Frontal cortex (tissue), 4 donors: Measurements from ENCODE around the gene SLC38A1. TPM values are rescaled to one million over a fixed set of nuclear protein-coding genes. Genes with fewer than 3 reads are reported as not detected.
"Not testable (repeated sequence)": the region's sequence is repeated elsewhere in the genome, so short reads cannot be mapped to it uniquely, and the experiment has no call there.

ENCODE experiments used
- DNase-seq, 2 donors: peaks; one replicate each; pipeline ENCODE4 v3.0.0; 2012; ENCODE audit warnings: low spot score in 2 of 2
- FAIRE-seq: peaks from 2 replicates; lab custom pipeline; 2012; peaks lifted over from hg19 to GRCh38; lab: Jason Lieb, UNC
- total RNA-seq: library from RNA; depleted of rRNA; stranded (reverse); fragments of >200 nt; gene quantifications from one replicate; pipeline ENCODE4 v1.2.3, GENCODE V29; 2014
- donor health status: control.
- donor health status: control.
- donor health status: control.

SLC38A1 gene
- 269 TPM for total RNA-seq

GRCh38 chr12:46268583-46269428, at the start of gene SLC38A1:
Gene SLC38A1, minus strand, starts transcription at chr12:46269043. Its CDS starts 29,243 bp downstream, at chr12:46239800.
- FAIRE-seq (no peak), DNase-seq (peak; percentile 70 to 76)

DNA sequence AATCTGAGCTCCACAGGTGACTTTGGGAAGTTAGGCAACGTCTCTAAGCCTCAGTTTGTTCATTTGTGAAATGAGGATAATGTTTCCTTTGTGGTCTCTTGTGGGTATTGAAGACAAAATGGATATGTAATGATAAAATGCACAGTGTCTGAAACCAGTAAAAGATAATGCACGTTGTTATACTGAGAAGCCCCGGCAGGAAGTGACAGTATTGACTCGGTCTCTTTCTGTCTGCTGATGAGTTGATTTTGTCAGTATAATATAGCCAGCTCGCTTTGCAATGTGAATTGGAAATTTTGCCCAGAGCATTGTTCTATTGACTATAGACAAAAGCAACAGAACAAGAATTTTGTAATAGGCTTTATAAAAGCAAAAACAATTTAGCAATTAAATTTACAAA, 49.2 kb upstream of the SLC38A1 start:
- FAIRE-seq = no peak
- no peak for DNase-seq

DNA sequence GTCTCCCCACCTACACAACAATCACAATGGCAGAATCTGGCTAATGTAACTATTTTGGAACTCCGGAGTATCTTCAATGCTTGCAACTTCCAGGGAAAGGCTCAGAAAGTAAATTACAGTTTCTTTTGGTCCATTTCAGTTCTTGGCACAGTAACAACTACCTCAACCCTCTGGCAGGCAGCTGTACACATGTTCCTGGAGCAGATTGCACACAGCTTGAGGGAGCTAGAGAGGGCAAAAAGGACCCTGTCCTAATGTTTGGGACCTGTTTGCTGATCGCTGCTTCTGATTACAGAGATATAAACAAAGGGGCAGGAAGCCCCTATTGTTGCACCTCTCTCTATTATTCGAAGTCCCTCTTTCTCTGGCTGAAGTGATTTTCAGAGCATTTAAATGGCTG, 35.2 kb upstream of the SLC38A1 start:
- no peak for DNase-seq
- FAIRE-seq = no peak

- no peak for FAIRE-seq
- no peak for DNase-seq
These were observed 34.3 kb upstream of the SLC38A1 start for GRCh38 chr12:46303039-46303666.

- DNase-seq (no peak), FAIRE-seq (no peak)
These were observed 32.1 kb upstream of the SLC38A1 start for GRCh38 chr12:46300910-46301309.

- FAIRE-seq (no peak), DNase-seq (no peak)
These were observed 31.0 kb upstream of the SLC38A1 start for GRCh38 chr12:46299851-46300250.

- DNase-seq = no peak
- no peak for FAIRE-seq
These were observed 29.4 kb upstream of the SLC38A1 start for GRCh38 chr12:46298261-46298660.

- no peak for FAIRE-seq
- DNase-seq = no peak
These were observed 28.0 kb upstream of the SLC38A1 start for GRCh38 chr12:46296822-46297221.

GRCh38 chr12:46292754-46293402, 24.0 kb upstream of the SLC38A1 start:
- FAIRE-seq (no peak), DNase-seq (no peak)

- FAIRE-seq, DNase-seq: not testable (repeated sequence)
These were observed 23.1 kb upstream of the SLC38A1 start for GRCh38 chr12:46291953-46292352.

DNA sequence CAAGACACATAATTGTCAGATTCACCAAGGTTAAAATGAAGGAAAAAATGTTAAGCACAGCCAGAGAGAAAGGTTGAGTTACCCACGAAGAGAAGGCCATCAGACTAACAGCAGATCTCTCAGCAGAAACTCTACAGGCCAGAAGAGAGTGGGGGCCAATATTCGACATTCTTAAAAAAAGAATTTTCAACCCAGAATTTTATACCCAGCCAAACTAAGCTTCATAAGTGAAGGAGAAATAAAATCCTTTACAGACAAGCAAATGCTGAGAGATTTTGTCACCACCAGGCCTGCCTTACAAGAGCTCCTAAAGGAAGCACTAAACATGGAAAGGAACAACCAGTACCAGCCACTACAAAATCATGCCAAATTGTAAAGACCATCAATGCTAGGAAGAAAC, 16.3 kb upstream of the SLC38A1 start:
- not testable (repeated sequence) for DNase-seq, FAIRE-seq

DNA sequence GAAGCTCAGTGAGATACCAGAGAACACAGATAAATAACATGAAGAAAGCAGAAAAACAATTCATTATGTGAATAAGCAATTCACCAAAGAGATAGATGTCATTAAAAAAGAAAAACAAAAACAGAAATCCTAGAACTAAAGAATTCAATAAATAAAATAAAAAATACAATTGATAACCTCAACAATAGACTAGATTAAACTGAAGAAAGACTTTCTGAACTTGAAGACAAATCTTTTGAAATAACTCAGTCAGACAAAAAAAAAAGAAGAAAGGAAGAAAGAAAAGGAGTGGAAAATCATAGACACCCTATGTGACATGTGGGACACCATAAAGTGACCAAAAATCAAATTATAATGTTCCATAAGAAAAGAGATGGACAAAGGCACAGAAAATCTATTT, 14.0 kb upstream of the SLC38A1 start:
- DNase-seq (no peak), FAIRE-seq (peak; percentile 55)

DNA sequence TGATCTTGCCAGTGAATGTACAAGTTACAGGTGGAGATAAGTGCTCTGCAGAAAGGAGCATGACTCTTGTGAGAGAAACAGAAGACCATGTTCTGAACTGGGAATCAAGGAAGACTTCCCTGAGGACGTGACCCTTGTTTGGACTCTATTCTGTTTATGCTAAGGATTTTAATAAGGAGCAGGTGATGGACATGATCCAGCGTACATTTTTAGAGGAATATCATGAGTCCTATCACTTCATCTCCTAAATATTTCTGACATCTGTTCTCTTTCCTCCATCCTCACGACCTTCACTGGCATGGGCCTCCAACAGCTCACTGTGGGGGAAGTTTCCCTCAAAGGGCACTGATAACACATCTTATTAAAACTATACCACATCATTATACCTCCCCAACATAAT, 7.9 kb upstream of the SLC38A1 start:
- no peak for DNase-seq
- no peak for FAIRE-seq

DNA sequence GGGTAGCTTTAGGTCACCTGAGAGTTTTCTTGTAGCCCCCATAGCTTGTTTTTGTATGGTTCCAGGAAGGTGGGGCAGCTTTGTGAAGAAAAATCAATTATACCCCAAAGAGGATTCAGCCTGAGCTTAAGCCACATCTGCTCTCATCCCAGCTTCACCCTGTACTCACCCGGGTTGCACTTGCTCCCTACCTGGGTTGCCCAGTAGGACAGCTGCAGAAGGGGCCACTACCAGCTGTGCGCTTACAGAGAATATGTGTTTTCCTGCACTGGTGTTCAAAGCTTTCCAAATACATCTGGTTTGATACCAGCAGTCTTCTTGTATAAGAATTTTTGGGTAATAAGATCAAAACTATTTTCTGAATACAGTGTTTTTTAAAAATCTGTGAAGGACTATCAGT, 3.0 kb upstream of the SLC38A1 start:
- no peak for FAIRE-seq
- no peak for DNase-seq

DNA sequence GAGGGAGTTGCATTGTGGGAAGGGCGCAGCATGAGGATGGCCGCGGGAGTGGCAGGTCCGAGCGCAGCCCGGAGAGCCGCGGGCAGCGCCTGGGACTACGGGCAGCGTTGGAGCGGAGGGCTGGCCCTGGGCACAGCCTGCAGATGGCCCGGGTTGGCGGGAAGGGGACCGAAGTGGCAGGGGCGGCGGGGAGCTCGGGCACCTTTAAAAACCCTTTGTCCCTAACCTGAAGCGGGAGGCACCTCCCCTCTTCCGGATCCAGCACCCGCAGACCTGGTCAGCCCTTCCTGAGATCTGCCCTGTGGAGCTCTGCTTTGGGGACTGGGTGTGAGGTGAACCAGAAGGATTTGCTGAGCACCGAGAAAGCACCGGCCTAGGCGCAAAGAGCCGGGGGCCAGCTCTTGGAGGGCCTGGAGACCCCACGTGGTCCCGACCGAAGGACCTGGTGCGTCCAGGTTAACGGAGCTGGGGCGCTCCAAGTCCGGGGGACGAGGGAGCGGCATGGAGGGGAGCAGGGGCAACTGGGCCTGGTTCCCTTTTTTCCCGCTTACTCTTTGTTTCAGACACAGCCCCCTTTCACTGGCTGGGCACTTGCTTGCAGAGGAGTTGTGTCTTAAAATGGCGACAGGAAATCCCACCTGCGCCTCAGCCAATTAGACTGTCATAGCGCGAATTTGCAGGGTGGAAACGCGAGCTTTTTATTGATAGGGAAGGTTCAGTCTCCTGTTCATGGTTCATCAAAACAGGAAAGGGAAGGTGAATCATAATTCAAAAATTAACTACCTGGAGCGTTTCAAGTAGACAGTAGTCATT, 792 bp upstream of the SLC38A1 start:
- DNase-seq (peak in 1 of 2 donors; percentile 16), FAIRE-seq (no peak)

GRCh38 chr12:46267825-46268582, 839 bp downstream of the SLC38A1 start:
- FAIRE-seq (no peak), DNase-seq (peak in 1 of 2 donors; percentile 16)

DNA sequence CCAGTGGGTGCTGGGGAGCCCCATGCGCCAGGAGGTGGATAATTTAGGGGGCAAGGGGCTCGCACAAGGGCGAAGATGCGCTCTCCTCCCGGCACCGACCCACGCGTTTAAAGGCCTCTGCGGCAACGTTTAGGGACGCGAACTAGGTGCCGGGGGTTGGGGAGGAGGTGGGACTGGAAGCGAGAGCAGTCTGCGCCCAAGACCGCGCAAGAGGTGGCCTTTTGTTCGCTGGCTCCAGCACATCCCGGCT, 1.3 kb downstream of the SLC38A1 start:
- FAIRE-seq (no peak), DNase-seq (no peak)

DNA sequence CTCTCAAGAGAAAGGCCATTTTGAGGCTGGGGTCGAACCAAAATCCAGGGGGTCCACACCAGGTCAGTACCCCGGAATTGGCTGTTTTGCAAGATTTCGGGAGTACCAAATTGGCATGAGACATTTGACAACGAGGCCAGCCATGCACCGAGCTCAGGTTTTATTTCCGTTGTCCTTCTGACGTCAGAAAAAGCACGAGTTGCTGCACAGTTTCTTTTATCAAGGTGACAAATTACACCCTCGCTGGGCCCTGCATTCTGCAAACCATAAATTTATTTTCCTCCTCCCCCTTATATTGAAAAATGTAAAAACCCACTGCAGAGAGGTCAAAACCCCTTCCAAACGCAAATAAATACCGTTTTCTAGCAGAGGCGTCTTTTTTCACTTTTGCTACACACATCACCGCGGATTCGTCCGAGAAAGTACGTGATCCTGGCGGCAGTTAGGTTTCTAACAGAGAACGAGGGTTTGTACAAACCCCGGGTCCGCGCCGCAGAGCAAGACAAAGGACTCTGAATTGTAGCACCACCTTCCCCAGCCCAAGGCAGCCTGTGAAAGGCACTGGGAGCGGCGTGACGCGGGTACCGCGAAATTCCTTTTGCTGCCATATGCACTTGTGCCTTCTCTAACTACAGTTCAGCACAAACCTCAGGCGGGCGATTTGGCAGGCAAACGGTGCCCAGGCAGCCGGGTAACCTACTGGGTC, 1.8 kb downstream of the SLC38A1 start:
- FAIRE-seq (no peak), DNase-seq (peak in 1 of 2 donors; percentile 18)

GRCh38 chr12:46266382-46266791, 2.5 kb downstream of the SLC38A1 start:
- DNase-seq (peak in 1 of 2 donors; percentile 25), FAIRE-seq (no peak)
